HepG2 (cell line): ENCODE measurements around the gene SLC13A5. TPM values are rescaled to one million over a fixed set of nuclear protein-coding genes. Genes with fewer than 3 reads are reported as not detected.

Experiments used
- BRD4 ChIP-seq: sonication (generic); formaldehyde crosslinking; IDR thresholded peaks from 2 replicates; pipeline ENCODE4 v1.4.0; 2020; ENCODE audit warnings: missing genetic modification reagents
- DNMT3B ChIP-seq: conservative IDR thresholded peaks from 2 replicates; pipeline ENCODE4 v1.6.1; 2016; ENCODE audit warnings: missing biosample characterization, control low read depth
- MBD4 ChIP-seq: IDR thresholded peaks from 2 replicates; pipeline ENCODE4 v1.6.1; 2012; ENCODE audit warnings: low read length, inconsistent platforms, borderline replicate concordance
- MED1 ChIP-seq: sonication (generic); formaldehyde crosslinking; IDR thresholded peaks from 2 replicates; pipeline ENCODE4 v1.4.0; 2020; ENCODE audit warnings: missing genetic modification reagents
- MTF2 ChIP-seq: sonication (generic); formaldehyde crosslinking; IDR thresholded peaks from 2 replicates; pipeline ENCODE4 v1.5.0; 2020; ENCODE audit warnings: missing genetic modification reagents, borderline replicate concordance
- MXD1 ChIP-seq: sonication (generic); formaldehyde crosslinking; IDR thresholded peaks from 2 replicates; pipeline ENCODE4 v1.4.0; 2020; ENCODE audit warnings: mild to moderate bottlenecking, missing genetic modification reagents
- NR0B2 ChIP-seq: sonication (generic); formaldehyde crosslinking; IDR thresholded peaks from 2 replicates; pipeline ENCODE4 v1.4.0; 2020; ENCODE audit warnings: mild to moderate bottlenecking, missing genetic modification reagents
- POGZ ChIP-seq: sonication (generic); formaldehyde crosslinking; IDR thresholded peaks from 2 replicates; pipeline ENCODE4 v1.4.0; 2020; ENCODE audit warnings: mild to moderate bottlenecking, missing genetic modification reagents
- RFX3 ChIP-seq: IDR thresholded peaks from 2 replicates; pipeline ENCODE4 v1.6.1; 2016; ENCODE audit warnings: missing biosample characterization, missing genetic modification reagents
- SALL1 ChIP-seq: sonication (generic); formaldehyde crosslinking; IDR thresholded peaks from 2 replicates; pipeline ENCODE4 v1.8.0; 2022; ENCODE audit warnings: mild to moderate bottlenecking, missing genetic modification reagents
- SOX13 ChIP-seq, 3 experiments: fragments of 450-650 bp in 1 of 3; sonication (generic) in 1 of 3; formaldehyde crosslinking in 1 of 3; IDR thresholded peaks in 2 of 3; conservative IDR thresholded peaks in 1 of 3; 2 replicates each; pipeline versions ENCODE4 v1.5.0 to v1.6.1; 2016 to 2020; ENCODE audit warnings: antibody characterized with exemption in 1 of 3, mild to moderate bottlenecking in 1 of 3, missing compliant biosample characterization in 1 of 3, missing genetic modification reagents in 1 of 3, moderate library complexity in 1 of 3
- SOX5 ChIP-seq: IDR thresholded peaks from 2 replicates; pipeline ENCODE4 v1.6.1; 2016; ENCODE audit warnings: borderline replicate concordance
- TBP ChIP-seq: sonication (generic); formaldehyde crosslinking; IDR thresholded peaks from 2 replicates; pipeline ENCODE4 v1.5.0; 2020; ENCODE audit warnings: missing genetic modification reagents
- ZBTB3 ChIP-seq: sonication (generic); formaldehyde crosslinking; IDR thresholded peaks from 2 replicates; pipeline ENCODE4 v1.4.0; 2020; ENCODE audit warnings: low read depth, mild to moderate bottlenecking, moderate library complexity, missing genetic modification reagents, borderline replicate concordance
- ZFP90 ChIP-seq: sonication (generic); formaldehyde crosslinking; IDR thresholded peaks from 2 replicates; pipeline ENCODE4 v1.8.0; 2022; ENCODE audit warnings: missing genetic modification reagents, mild to moderate bottlenecking, inconsistent platforms, borderline replicate concordance
- ZNF20 ChIP-seq: sonication (generic); formaldehyde crosslinking; IDR thresholded peaks from 2 replicates; pipeline ENCODE4 v1.4.0; 2020; ENCODE audit warnings: mild to moderate bottlenecking, moderate library complexity, missing genetic modification reagents
- ZNF30 ChIP-seq: sonication (generic); formaldehyde crosslinking; IDR thresholded peaks from 2 replicates; pipeline ENCODE4 v1.5.0; 2020; ENCODE audit warnings: mild to moderate bottlenecking, missing genetic modification reagents
- ZNF367 ChIP-seq: sonication (generic); formaldehyde crosslinking; IDR thresholded peaks from 2 replicates; pipeline ENCODE4 v1.4.0; 2020; ENCODE audit warnings: missing genetic modification reagents, borderline replicate concordance
- polyA plus RNA-seq, 8 experiments: library from polyadenylated mRNA; depleted of rRNA in 3 of 8; stranded (reverse) in 7 of 8; unstranded in 1 of 8; fragments of >200 nt; fragmentation: Illumina TruSeq in 4 of 8; extraction: Trizol in 4 of 8; gene quantifications; 2 replicates each; pipeline versions ENCODE4 v1.2.1 to v1.2.3, GENCODE V29; 2011 to 2016; ENCODE audit warnings: low read depth in 4 of 8, missing spikeins in 1 of 8, mixed read lengths in 1 of 8; ENCODE audit not compliant: insufficient read depth in 1 of 8
- total RNA-seq, 5 experiments: library from RNA; depleted of rRNA; stranded (reverse); fragments of >200 nt; fragmentation: Illumina TruSeq; extraction: Trizol; gene quantifications; 2 replicates each; pipeline ENCODE4 v1.2.3, GENCODE V29; 2016; ENCODE audit warnings: low read depth in 1 of 5
- TF ChIP-seq, protein P1 (sequence below): sonication (generic); formaldehyde crosslinking; IDR thresholded peaks from 2 replicates; pipeline ENCODE4 v1.4.0; 2020; ENCODE audit warnings: missing genetic modification reagents
- TF ChIP-seq, protein P2 (sequence below): sonication (generic); formaldehyde crosslinking; IDR thresholded peaks from 2 replicates; pipeline ENCODE4 v1.4.0; 2020; ENCODE audit warnings: missing genetic modification reagents, borderline replicate concordance
- TF ChIP-seq, protein P3 (sequence below): sonication (generic); formaldehyde crosslinking; IDR thresholded peaks from 2 replicates; pipeline ENCODE4 v1.4.0; 2020; ENCODE audit warnings: missing genetic modification reagents, mild to moderate bottlenecking, borderline replicate concordance

SLC13A5 gene
- total and polyA plus RNA-seq, 2 of the 13 experiments (the other 11 are each of a cell fraction or from before 2014, with no cell fraction given): 42.8 to 310 TPM

- TF ChIP-seq POGZ (CRISPR knock-in tag) (no peak), DNMT3B (CRISPR knock-in tag) (no peak), MXD1 (CRISPR knock-in tag) (no peak), SOX13 (IDR thresholded peaks at IDR 0.05) (no peak), SOX13 (CRISPR knock-in tag; conservative IDR thresholded peaks at IDR 0.05 in 1 of 2, IDR thresholded peaks at IDR 0.05 in 1 of 2) (peak in 1 of 2 experiments; percentile 68; a peak in 2 of 4 replicates), ZNF367 (CRISPR knock-in tag) (0 out of 2 replicates have a peak, but pooled peaks have one; percentile 40), SOX5 (CRISPR knock-in tag) (peak; percentile 36; the same call in 1 of the 2 replicates), ZNF20 (no peak), RFX3 (CRISPR knock-in tag) (0 out of 2 replicates have a peak, but pooled peaks have one; percentile 29), BRD4 (CRISPR knock-in tag) (0 out of 2 replicates have a peak, but pooled peaks have one; percentile 44), TBP (CRISPR knock-in tag) (no peak), NR0B2 (CRISPR knock-in tag) (0 out of 2 replicates have a peak, but pooled peaks have one; percentile 41), MBD4 (0 out of 2 replicates have a peak, but pooled peaks have one; percentile 15), MED1 (CRISPR knock-in tag) (peak; percentile 55), ZNF30 (CRISPR knock-in tag) (no peak), ZFP90 (CRISPR knock-in tag) (no peak; the same call in 1 of the 2 replicates), SALL1 (no peak; the same call in 1 of the 2 replicates), ZBTB3 (CRISPR knock-in tag) (no peak), MTF2 (0 out of 2 replicates have a peak, but pooled peaks have one; percentile 21)
- TF ChIP-seq, protein P1, sequence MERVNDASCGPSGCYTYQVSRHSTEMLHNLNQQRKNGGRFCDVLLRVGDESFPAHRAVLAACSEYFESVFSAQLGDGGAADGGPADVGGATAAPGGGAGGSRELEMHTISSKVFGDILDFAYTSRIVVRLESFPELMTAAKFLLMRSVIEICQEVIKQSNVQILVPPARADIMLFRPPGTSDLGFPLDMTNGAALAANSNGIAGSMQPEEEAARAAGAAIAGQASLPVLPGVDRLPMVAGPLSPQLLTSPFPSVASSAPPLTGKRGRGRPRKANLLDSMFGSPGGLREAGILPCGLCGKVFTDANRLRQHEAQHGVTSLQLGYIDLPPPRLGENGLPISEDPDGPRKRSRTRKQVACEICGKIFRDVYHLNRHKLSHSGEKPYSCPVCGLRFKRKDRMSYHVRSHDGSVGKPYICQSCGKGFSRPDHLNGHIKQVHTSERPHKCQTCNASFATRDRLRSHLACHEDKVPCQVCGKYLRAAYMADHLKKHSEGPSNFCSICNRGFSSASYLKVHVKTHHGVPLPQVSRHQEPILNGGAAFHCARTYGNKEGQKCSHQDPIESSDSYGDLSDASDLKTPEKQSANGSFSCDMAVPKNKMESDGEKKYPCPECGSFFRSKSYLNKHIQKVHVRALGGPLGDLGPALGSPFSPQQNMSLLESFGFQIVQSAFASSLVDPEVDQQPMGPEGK (CRISPR knock-in tag): no peak
- TF ChIP-seq, protein P2, sequence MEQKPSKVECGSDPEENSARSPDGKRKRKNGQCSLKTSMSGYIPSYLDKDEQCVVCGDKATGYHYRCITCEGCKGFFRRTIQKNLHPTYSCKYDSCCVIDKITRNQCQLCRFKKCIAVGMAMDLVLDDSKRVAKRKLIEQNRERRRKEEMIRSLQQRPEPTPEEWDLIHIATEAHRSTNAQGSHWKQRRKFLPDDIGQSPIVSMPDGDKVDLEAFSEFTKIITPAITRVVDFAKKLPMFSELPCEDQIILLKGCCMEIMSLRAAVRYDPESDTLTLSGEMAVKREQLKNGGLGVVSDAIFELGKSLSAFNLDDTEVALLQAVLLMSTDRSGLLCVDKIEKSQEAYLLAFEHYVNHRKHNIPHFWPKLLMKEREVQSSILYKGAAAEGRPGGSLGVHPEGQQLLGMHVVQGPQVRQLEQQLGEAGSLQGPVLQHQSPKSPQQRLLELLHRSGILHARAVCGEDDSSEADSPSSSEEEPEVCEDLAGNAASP: peak; percentile 68; the same call in 1 of the 2 replicates
- TF ChIP-seq, protein P3, sequence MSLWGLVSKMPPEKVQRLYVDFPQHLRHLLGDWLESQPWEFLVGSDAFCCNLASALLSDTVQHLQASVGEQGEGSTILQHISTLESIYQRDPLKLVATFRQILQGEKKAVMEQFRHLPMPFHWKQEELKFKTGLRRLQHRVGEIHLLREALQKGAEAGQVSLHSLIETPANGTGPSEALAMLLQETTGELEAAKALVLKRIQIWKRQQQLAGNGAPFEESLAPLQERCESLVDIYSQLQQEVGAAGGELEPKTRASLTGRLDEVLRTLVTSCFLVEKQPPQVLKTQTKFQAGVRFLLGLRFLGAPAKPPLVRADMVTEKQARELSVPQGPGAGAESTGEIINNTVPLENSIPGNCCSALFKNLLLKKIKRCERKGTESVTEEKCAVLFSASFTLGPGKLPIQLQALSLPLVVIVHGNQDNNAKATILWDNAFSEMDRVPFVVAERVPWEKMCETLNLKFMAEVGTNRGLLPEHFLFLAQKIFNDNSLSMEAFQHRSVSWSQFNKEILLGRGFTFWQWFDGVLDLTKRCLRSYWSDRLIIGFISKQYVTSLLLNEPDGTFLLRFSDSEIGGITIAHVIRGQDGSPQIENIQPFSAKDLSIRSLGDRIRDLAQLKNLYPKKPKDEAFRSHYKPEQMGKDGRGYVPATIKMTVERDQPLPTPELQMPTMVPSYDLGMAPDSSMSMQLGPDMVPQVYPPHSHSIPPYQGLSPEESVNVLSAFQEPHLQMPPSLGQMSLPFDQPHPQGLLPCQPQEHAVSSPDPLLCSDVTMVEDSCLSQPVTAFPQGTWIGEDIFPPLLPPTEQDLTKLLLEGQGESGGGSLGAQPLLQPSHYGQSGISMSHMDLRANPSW: no peak
Observed at GRCh38 chr17:6711681-6712057, 1.5 kb downstream of the SLC13A5 start (continued).
